ENCODE measurements around the gene ASCL4. TPM values are rescaled to one million over a fixed set of nuclear protein-coding genes. Genes with fewer than 3 reads are reported as not detected.

ASCL4 gene
- total and polyA plus RNA-seq, 10 donors = 0.03 to 0.13 (median 0.05) TPM; not detected in 7

DNA sequence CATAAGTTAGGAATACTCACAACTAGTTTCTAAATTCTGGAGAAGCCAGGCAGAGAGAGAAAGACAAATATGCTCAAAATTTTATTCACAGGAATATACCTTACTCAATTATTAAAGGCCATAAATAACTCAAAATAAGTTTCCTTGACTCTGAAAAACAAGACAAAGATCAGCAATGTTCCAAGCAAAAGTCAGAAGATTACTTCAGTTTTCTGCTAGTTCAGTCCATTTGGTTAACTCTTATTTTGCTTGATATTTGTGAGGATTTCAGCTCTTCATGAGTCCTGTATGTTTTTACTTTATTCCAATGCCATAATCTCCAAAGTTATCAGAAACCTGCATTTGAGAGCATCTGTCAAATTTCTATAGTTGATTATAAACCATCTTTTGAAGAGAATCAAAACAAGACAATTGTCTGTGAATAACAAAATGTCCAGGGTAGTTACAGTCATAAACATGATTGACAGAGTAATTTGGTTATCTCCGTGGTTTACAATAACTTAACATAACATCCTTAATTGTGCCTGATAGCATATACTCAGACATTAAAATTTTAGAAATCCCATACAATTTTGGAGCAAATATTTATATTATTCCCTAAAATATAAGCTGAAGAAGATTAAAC lies 17.1 kb downstream of the ASCL4 start:
- DNase-seq = no peak
- Histone ChIP-seq H3K27ac (no peak overlapping the region), H3K9me3 (peaks cover 0 to 12% (median 3%) of the 10 kb centered on the region in 8 donors), H3K4me1 (no peaks in the 10 kb centered on the region), H3K4me3 (no peak overlapping the region), H3K27me3 (replicated peaks in 1 of 7) (peaks cover 0 to 14% (median 0%) of the 10 kb centered on the region in 7 donors), H3K36me3 (no peaks in the 10 kb centered on the region)
- intact Hi-C loops (cut with DNase I; ENCODE audit: low total_unique reads) = no loop called here
- TF ChIP-seq POLR2A (IDR thresholded peaks at IDR 0.05) (no peak), POLR2AphosphoS5 (IDR thresholded peaks at IDR 0.05) (no peak)
- TF ChIP-seq, protein P1, sequence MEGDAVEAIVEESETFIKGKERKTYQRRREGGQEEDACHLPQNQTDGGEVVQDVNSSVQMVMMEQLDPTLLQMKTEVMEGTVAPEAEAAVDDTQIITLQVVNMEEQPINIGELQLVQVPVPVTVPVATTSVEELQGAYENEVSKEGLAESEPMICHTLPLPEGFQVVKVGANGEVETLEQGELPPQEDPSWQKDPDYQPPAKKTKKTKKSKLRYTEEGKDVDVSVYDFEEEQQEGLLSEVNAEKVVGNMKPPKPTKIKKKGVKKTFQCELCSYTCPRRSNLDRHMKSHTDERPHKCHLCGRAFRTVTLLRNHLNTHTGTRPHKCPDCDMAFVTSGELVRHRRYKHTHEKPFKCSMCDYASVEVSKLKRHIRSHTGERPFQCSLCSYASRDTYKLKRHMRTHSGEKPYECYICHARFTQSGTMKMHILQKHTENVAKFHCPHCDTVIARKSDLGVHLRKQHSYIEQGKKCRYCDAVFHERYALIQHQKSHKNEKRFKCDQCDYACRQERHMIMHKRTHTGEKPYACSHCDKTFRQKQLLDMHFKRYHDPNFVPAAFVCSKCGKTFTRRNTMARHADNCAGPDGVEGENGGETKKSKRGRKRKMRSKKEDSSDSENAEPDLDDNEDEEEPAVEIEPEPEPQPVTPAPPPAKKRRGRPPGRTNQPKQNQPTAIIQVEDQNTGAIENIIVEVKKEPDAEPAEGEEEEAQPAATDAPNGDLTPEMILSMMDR (IDR thresholded peaks at IDR 0.05 in 8 of 11, conservative IDR thresholded peaks at IDR 0.05 in 3 of 11) = no peak
- 74 to 89% (median 80%) methylated on average over 1 of the region's 1 CpG for WGBS, 5 donors

DNA sequence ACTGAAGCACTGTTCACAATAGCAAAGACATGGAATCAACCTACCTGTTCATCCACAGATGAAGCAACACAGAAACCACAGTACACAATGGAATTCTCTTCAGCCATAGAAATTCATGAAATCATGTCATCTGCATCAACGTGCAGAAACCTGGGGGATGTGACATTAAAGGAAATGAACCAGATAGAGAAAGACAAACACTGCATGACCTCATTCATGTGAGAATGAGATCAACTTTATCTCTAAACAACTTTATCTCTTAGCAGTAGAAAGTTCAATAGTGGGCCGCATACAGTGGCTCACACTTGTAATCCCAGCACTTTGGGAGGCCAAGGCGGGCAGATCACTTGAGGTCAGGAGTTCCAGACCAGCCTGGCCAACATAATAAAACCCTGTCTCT lies 19.9 kb downstream of the ASCL4 start:
- TF ChIP-seq POLR2AphosphoS5 (IDR thresholded peaks at IDR 0.05) = no peak
- TF ChIP-seq, protein P1 (IDR thresholded peaks at IDR 0.05 in 8 of 11, conservative IDR thresholded peaks at IDR 0.05 in 3 of 11) = no peak
- no peak for TF ChIP-seq POLR2A (IDR thresholded peaks at IDR 0.05)
- 76 to 80% (median 78%) methylated on average over 3 of the region's 3 CpGs for WGBS, 5 donors
- H3K4me1 ChIP-seq = no peaks in the 10 kb centered on the region
- no peak overlapping the region for H3K4me3 ChIP-seq
- H3K36me3 ChIP-seq = no peaks in the 10 kb centered on the region
- H3K27ac ChIP-seq = no peak overlapping the region
- no peak for DNase-seq
- H3K27me3 ChIP-seq (replicated peaks in 1 of 7) = peaks cover 0 to 14% (median 0%) of the 10 kb centered on the region in 7 donors
- H3K9me3 ChIP-seq = peaks cover 0 to 12% (median 3%) of the 10 kb centered on the region in 8 donors
- intact Hi-C loops (cut with DNase I; ENCODE audit: low total_unique reads) = no loop called here

DNA sequence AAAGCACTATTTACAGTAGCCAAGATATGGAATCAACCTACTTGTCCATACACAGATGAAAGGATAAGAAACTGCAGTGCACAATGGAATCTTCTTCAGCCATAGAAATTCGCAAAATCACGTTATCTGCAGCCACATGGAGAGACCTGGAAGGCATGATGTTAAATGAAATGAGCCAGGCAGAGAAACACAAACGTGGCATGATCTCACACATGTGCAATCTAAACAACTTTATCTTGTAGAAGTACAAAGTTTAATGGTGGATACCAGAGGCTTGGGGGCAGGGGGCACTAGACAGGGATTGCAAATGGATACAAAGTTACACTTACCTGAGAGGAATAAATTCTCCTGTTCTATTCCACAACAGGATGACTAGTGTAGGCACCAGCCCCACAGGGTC lies 24.1 kb downstream of the ASCL4 start:
- Histone ChIP-seq H3K27me3 (replicated peaks in 1 of 7) (peaks cover 0 to 7% (median 0%) of the 10 kb centered on the region in 7 donors), H3K4me3 (no peak overlapping the region), H3K4me1 (no peaks in the 10 kb centered on the region), H3K27ac (no peak overlapping the region), H3K36me3 (no peaks in the 10 kb centered on the region), H3K9me3 (no peaks in the 10 kb centered on the region)
- no peak for DNase-seq
- 69 to 84% (median 75%) methylated on average over 3 of the region's 3 CpGs for WGBS, 5 donors
- intact Hi-C loops (cut with DNase I; ENCODE audit: low total_unique reads) = no loop called here
- TF ChIP-seq POLR2A (IDR thresholded peaks at IDR 0.05) = no peak
- TF ChIP-seq, protein P1 (IDR thresholded peaks at IDR 0.05 in 8 of 11, conservative IDR thresholded peaks at IDR 0.05 in 3 of 11) = no peak

DNA sequence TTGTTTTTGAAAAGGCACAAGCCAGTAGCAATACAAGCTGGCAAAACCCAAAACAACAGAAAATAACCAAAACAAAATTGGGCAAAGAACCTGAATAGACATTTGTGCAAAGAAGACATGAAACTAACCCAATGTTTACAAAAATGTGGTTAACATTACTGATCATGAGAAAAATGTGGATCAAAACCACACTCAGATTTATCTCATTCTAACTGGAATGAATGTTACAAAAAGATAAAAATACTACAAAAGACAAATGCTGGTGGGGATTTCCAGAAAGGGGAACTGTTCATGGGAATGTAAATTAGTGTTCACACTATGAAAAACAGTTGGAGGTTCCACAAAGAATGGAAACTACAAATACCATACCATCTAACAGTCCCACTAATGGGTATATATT lies 26.6 kb downstream of the ASCL4 start:
- TF ChIP-seq, protein P1 (IDR thresholded peaks at IDR 0.05 in 8 of 11, conservative IDR thresholded peaks at IDR 0.05 in 3 of 11) = no peak
- TF ChIP-seq POLR2AphosphoS5 (IDR thresholded peaks at IDR 0.05) (no peak), POLR2A (IDR thresholded peaks at IDR 0.05) (no peak)
- no peak overlapping the region for H3K27ac ChIP-seq
- DNase-seq = no peak
- H3K4me3 ChIP-seq = no peak overlapping the region
- intact Hi-C loops (cut with DNase I; ENCODE audit: low total_unique reads) = no loop called here
- no peaks in the 10 kb centered on the region for H3K27me3 ChIP-seq (replicated peaks in 1 of 7)
- no peaks in the 10 kb centered on the region for H3K4me1 ChIP-seq
- no peaks in the 10 kb centered on the region for H3K9me3 ChIP-seq
- no peaks in the 10 kb centered on the region for H3K36me3 ChIP-seq

All from spleen (tissue), 11 donors.